Stimulated activated CD8-positive, alpha-beta memory T cell treated with anti-CD3 and anti-CD28 coated beads, Interleukin-15, amount 100 ng/mL, for 4 hours (primary cell): ENCODE data around the gene HHATL.
"Not testable (repeated sequence)": the region's sequence is repeated elsewhere in the genome, so short reads cannot be mapped to it uniquely, and the experiment has no call there.

Experiments used
- DNase-seq, 2 donors: peaks; one replicate each; pipeline ENCODE4 v3.0.0-alpha.2; 2020; ENCODE audit warnings: low read depth in 2 of 2

HHATL gene

DNA sequence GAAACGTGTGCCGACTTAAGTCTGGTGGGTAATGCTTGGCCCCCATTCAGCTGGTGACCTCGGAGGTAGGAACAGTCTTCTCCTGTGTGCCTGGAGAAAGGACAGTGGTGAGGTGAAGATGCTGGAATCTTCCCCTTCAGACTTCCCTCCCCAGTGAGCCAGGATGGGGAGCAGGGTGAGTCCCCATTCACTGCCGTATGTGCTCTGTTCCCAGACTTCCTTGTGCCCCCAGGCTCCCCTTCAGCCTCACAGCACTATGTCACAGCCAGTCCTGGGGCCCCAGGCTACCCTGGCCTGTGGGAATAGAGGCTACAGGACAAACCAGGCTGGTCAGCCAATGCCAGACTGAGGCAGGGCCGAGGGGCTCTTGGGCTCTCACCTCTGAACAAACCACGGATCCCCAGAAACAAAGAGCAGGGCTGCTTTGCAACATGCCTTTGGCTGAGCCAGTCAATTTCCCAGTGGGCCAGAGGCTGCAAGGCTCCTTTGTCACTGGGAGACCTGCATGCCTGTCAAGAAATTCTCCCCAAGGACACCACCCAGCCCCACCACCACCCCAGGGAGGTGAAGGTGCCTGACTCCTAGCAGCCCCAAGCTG, 31.8 kb upstream of the HHATL start:
- no peak for DNase-seq

DNA sequence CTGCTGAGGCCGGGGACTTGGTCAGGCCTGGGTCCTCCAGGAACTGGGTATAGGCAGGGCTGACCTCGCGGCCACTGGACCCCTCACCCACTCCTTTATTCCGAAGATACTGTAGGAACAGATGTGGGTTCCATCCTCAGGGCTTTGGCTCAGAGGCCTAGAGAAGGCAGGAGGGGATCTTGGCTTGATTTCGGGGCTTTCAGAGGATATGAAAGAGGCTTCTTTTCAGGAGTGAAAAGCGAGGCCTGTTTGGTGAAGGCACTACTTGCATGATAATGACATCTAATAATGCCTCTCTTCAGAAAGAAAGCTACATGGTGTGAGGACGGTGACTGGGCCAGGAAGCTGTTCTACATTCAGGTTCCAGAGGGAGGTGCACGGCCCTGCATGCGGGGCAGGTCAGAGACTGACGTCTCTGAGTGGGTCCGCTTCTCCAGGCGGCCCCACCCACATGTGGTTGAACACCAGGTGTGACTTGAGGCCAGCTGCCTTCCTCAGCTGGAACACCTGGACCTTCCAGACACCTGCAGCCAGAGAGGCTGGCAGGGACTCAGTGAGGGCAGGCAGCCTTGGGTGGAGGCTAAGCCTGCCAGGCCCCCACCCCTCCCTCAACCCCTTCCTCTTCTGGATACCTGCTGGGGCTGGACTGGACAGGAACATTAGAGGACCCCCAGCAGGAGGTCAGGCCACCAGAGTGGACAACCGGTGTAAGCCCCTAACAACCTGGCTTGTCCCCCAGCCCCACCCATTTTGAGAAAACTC, 31.1 kb upstream of the HHATL start:
- DNase-seq: no peak

DNA sequence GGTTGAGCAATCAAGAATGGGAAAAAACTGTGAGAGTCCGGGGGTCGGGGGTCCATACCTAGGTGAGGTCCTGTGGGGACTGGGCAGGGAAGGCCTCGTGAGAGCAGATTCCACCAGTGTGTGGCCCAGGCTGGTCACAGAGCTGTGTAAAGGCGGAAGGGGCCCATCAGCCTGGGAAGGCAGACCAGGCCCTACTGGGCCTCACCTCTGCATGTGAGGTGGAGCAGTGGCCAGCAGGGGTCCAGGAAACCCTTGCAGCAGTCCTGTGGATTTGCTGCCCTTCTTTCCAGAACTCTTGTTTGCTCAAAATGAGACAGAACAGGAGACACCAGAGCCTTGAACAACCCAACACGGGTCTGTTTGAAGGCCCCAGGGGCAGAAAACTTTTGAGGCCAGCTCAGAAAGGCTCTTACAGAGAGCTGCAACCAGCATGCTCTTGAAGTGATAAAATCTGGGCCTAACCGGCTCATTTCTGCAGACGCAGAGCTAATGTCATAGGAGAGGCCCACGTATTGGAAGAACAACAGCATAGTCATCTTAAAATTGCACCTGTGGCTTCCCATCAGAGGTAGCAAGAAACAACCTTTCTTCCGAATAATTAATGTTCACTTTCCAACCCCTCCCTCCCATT, 30.3 kb upstream of the HHATL start:
- no peak for DNase-seq

DNA sequence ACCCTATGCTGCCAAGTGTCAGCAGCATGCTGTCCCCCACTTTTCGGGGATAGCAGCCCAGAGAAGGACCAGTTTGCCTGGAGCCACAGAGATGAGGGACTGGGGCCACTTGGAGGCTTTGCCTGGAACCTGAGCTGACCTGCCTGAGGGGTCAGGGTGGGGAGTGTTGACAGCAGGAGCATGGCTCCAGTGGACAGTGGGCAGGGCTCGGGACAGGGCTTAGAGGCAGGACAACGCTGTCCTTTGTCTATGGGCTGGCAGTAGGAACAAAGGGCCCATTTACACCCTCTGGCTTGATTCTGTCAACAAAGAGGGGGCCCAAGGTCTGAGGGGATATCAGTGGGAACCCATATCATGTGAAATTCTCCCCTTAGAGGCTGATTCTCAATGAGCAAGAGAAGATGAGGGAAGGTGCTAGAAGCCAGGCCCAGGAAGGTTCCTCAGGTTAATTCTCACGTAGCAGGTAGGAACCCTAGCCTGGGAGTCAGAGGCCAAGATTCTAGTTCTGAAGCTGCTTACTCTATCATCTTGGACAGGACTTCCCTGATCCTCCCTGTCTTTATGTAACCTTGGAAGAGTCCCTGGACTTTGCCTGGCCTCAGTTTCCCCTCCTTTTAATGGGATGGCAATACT, 29.7 kb upstream of the HHATL start:
- DNase-seq: no peak

DNA sequence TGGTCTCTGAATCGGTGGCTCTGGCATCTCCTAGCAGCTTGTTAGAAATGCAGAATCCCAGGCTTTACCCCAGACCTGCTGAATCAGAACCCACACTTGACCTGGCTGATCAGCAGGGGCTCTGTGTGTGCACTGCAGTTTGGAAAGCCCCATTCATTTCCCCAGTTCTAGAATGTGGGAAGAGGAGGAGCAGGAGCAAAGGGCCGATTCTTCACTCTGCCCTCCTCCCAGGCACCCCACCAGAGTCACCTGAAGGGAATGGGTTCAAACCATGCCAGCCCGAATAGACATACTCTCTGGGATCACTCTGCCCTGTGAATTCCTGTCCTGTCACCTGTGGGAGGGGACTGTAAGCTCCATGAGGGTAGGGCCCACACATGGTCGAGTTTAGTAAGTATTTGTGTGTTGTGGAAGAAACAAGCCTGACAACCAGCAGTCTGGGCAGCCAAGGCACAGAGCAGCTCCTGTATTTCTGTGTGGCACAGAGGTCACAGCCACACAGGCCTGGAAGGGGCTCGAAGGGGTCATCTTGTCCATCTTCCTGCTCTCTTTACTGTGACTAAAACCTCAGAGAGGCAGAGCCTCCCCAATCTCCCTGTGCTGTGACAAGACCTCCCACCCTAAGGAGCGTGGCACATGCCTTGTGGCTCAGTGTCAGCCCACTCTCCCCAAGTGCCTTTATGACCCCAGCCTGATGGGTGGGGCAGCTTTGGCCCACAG, 29.0 kb upstream of the HHATL start:
- DNase-seq: no peak

DNA sequence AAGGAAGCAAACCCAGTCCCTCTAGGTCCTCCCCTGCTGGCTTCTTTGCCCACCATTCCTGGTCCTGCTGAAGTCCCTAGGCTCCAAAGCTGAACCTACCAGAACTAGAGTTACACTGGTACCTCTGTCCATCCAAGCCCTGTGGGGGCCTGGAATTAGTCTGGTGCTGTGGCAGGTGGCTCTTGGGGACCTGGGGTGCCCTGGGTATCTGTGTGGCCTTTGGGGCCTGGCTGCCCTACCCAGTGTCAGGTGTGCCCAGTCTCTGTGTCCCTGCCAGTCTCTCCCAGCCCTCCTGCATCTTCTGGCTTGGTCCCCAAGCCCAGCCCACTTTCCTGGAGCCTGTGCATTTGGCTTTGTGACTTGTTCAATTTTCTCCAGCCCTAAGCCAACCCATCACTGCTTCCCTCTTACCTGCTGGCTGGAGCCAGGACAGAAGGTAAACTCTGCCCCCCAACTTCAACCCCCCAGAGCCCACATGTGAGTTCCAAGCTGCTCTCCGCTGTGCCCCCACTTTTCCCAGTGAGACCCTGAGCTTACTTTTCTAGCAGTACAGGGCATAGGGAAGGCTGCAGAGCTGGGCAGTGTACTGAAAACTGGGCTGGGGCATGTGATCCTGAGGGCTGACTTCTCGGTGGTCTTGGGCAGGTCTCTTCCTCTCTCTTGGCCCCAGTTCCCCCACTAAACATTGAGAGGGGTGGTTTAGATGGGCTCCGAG, 28.3 kb upstream of the HHATL start:
- no peak for DNase-seq

DNA sequence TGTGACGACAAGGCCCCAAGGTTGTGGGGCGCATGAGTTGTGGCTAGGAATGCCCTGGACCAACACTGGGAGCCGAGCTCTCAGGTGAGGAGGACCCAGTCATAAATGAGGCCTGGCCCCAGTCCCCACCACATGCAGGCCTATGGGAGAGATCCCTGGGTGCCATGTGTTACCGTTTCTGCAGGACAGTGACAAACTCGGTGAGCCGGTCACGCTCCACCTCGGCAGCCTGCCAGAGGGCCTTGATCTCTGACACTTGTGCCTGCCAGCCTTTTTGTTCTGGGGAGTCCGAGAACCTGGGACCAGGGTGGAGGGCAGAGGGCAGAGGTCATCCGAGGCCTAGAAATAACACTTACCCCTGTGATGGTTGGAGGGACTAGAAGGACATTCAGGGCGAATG, 27.7 kb upstream of the HHATL start:
- DNase-seq: no peak

GRCh38 chr3:42729404-42730145, 27.0 kb upstream of the HHATL start:
- no peak for DNase-seq

- DNase-seq: no peak
These were observed 26.2 kb upstream of the HHATL start for GRCh38 chr3:42728668-42729364.

DNA sequence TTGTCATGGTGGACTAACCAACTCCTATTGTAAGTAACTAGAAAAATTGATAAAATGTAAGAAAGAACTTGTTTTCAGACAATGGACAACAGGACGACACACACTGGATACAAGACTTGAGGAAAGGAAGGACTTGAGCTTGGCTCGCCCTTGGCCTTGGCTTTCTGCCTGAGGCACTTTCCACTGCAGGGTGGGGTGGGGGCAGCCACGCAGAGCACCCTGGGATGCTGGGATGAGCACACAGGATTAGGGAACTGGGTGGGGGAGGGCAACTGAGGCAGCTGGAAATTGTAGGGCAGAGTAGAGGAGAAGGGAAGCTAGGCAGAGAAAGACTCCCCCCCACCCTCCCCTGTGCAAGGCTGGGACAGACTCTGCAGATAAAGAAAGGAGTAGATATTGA, 25.5 kb upstream of the HHATL start:
- DNase-seq: no peak

- no peak for DNase-seq
These were observed 22.9 kb upstream of the HHATL start for GRCh38 chr3:42725454-42725853.

GRCh38 chr3:42723219-42723618, 20.6 kb upstream of the HHATL start:
- DNase-seq: no peak

DNA sequence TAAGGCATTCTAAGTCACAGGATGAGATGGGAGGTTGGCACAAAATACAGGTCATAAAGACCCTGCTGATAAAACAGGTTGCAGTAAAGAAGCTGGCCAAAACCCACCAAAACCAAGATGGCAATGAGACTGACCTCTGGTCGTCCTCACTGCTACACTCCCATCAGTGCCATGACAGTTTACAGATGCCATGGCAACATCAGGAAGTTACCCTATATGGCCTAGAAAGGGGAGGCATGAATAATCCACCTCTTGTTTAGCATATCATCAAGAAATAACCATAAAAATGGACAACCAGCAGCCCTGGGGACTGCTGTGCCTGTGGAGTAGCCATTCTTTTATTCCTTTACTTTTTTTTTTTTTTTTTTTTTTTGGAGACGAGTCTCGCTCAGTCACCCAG, 19.8 kb upstream of the HHATL start:
- DNase-seq: not testable (repeated sequence)

- no peak for DNase-seq
These were observed 19.1 kb upstream of the HHATL start for GRCh38 chr3:42721690-42722089.

GRCh38 chr3:42720126-42720525, 17.5 kb upstream of the HHATL start:
- DNase-seq: no peak

DNA sequence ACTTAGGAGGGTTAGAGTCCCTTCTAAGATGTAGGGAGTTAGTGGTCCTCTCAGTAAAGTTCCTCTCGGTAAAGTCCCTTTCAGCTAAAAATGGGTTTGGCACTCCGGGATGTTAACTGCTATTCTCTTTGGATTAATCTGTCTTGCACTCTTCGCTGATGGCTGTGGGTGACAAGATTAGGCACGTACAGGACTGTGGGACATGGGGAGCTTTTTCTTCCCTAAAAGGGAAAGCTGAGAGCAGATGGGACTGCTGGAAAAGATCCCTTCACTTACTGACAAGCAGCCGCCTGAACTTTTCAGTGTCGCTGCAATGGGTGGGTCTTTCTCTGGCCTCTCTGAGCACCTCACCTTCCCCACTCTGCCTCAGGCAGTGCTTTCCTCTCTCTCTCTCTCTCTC, 16.4 kb upstream of the HHATL start:
- DNase-seq: no peak

DNA sequence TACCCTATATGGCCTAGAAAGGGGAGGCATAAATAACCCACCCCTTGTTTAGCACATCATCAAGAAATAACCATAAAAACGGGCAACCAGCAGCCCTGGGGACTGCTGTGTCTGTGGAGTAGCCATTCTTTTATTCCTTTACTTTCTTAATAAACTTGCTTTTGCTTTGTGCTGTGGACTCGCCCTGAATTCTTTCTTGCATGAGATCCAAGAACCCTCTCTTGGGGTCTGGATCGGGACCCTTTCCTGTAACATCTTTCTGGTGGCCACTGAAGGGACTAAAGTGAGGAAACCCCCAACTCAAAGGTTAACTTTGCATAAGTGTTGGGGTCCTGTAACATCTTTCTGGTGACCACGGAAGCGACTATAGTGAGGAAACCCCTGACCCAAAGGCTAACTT, 15.7 kb upstream of the HHATL start:
- DNase-seq: no peak

DNA sequence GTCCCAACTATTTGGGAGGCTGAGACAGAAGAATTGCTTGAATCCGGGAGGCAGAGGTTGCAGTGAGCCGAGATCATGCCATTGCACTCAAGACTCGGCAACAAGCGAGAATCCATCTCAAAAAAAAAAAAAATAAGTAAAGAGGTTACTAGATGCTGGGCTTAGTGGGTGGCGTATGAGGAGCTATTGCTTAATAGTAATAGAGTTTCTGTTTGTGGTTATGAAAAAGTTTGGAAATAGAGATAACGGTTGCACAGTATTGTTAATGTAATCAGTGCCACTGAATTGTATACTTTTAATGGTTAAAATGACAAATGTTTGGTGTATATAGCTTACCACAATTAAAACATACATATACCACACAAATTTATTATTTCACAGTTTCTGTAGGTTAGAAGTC, 14.7 kb upstream of the HHATL start:
- DNase-seq: no peak

DNA sequence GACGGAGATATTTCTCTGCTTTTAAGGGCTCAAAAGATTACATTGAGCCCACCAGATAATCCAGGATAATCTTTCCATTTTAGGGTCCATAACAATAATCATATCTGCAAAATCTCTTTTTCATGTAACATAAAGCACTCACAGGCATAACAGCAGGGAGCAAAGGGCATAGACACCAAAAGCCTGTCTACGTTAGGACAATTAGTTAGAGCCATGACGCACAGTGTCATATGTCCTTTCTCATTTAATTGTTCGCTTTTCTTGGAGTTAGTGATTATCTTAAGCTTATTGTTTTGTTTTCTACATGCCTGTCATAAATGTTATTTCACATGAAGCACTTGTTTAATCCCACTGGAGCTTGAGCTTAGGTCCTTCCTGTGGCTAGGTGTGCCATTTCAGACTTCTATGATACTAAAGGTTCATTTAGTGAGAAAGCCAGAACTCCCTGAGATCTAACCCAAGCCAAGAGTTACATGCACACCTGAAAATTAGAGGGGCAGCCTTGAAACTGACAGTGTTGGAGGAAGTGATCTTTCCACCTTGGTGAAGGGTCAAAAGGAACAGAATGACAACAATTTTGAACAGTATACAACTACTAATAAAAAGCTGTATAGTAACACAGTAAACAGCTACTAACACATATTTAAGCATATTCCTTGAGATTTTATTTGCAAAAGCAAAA, 11.7 kb upstream of the HHATL start:
- DNase-seq: no peak

- no peak for DNase-seq
These were observed 11.1 kb upstream of the HHATL start for GRCh38 chr3:42713747-42714146.
